ENCODE measurements around the gene PSTPIP1.

The PSTPIP1 gene

DNA sequence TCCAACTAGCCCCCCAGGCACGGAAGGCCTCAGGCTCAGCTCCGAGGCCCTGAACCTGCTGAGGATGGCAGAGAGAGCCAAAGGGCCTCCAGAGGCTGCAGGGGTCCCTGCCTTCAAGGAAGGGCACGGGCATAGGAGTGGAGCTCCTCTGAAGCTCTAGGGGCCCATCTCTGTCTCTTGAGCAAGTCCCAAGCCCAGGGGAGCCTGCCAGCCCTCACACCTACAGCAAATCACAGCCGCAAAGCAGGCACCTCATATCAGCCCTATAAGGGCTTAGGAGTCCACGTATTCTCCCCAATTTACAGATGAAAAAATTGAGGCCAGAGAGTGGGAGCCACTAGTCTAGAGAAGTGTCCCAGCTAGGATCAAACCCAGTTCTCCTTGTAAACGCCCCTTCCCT is 14.2 kb downstream of the PSTPIP1 start:
- TF ChIP-seq, protein P1, sequence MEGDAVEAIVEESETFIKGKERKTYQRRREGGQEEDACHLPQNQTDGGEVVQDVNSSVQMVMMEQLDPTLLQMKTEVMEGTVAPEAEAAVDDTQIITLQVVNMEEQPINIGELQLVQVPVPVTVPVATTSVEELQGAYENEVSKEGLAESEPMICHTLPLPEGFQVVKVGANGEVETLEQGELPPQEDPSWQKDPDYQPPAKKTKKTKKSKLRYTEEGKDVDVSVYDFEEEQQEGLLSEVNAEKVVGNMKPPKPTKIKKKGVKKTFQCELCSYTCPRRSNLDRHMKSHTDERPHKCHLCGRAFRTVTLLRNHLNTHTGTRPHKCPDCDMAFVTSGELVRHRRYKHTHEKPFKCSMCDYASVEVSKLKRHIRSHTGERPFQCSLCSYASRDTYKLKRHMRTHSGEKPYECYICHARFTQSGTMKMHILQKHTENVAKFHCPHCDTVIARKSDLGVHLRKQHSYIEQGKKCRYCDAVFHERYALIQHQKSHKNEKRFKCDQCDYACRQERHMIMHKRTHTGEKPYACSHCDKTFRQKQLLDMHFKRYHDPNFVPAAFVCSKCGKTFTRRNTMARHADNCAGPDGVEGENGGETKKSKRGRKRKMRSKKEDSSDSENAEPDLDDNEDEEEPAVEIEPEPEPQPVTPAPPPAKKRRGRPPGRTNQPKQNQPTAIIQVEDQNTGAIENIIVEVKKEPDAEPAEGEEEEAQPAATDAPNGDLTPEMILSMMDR (IDR thresholded peaks at IDR 0.05; ENCODE audit: low read depth, low read length, missing control alignments), result no peak
- DNase-seq (ENCODE audit: low read depth), result no peak

DNA sequence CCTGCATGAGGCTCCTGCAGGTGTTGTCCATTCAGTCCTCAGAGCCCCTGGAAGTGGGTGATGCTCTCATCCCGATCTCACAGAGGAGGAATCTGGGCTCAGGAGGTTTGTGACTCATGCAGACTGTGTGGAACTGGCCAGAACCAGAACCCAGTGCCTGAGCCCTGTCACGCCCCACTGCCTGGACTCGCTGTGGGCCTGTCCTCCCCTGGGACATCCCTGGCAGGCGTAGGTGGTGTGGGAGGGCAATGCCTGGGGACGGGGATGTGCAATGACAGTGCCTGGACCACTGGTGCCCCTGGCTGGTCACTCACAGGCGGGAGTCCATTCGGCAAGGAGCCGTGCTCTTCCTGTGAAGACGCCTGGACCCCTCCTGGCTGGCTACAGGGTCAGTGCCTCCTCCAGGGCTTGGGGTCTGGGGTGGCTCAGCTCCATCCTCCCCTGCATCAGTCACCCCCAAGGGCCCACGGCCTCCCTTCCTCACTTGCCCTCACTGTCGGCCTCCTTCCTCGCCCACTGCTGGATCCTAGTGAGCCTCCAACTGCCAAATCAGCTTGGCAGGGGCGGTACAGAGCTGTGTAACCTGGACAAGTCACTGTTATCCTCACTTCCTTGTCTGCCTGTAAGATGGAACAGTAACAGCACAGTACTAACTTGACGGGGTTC is 14.9 kb downstream of the PSTPIP1 start:
- no peak overlapping the region for H3K4me3 ChIP-seq (ENCODE audit: low read depth, low read length)
- TF ChIP-seq, protein P1 (IDR thresholded peaks at IDR 0.05; ENCODE audit: low read depth, low read length, missing control alignments), result no peak
- no peak for DNase-seq (ENCODE audit: low read depth)

More for the DNA sequence above, 14.2 kb downstream of the PSTPIP1 start:
- no peak overlapping the region for H3K4me3 ChIP-seq (ENCODE audit: low read depth, low read length)

DNA sequence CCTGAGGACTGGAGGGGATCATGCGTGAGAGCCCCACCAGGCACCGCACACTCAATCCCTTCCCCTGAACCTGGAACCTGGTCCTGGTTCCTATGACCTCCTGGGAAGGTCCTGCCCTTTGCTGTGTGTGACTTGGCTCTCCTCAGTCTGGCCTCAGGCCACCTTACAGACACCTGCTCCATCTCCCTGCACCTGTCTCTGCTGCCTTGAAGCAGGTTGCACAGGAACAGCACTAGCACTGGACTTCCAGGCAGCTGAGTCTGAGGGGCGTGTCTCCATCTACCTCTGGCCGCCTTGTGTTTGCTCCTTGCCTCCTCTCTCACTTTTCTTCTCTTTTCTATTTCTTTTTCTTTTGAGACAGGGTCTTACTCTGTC is 15.4 kb downstream of the PSTPIP1 start:
- DNase-seq (ENCODE audit: low read depth), result no peak
- no peak overlapping the region for H3K4me3 ChIP-seq (ENCODE audit: low read depth, low read length)
- TF ChIP-seq, protein P1 (IDR thresholded peaks at IDR 0.05; ENCODE audit: low read depth, low read length, missing control alignments), result no peak

DNA sequence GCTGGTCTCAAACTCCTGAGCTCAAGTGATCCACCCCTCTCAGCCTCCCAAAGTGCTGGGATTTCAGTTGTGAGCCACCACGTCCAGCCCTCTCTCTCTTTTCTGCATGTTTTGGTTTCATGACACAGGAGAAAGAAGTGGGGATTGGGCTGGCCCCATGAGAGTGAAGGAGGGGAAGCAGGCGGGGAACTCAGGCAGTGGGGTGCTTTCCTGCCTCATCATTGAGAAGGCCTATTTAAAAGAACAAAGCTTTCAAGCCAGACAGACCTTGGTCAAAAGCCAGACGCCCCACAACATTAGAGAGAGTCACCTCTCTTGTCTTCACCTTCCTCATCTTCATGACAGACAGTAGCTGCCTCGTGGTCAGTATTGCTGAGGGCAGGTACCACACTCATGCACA is 15.9 kb downstream of the PSTPIP1 start:
- no peak for DNase-seq (ENCODE audit: low read depth)
- H3K4me3 ChIP-seq (ENCODE audit: low read depth, low read length), result no peak overlapping the region
- TF ChIP-seq, protein P1 (IDR thresholded peaks at IDR 0.05; ENCODE audit: low read depth, low read length, missing control alignments), result no peak

DNA sequence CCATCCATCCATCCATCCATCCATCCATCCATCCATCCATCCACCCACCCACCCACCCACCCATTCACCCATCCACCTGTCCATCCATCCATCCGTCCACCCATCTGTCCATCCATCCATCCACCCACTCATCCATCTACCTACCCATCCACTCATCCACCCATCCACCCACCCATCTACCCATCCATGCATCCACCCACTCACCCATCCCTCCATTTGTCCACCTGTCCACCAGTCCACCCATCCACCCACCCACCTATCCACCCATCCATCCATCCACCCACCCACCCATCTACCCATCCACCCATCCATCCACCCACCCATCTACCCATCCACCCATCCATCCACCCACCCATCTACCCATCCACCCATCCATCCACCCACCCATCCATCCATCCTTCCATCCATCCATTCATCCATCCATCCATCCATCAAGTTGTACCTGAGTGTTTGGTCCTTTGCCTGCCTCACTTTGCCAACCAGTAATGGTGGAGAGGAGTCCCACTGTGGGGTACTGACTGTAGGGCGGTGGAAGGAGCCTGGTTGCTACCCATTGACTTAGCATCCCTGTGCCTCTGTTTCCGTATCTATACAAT is 17.3 kb downstream of the PSTPIP1 start:
- H3K4me3 ChIP-seq (ENCODE audit: low read depth, low read length), result no peak overlapping the region
- TF ChIP-seq, protein P1 (IDR thresholded peaks at IDR 0.05; ENCODE audit: low read depth, low read length, missing control alignments), result no peak
- DNase-seq (ENCODE audit: low read depth), result no peak

DNA sequence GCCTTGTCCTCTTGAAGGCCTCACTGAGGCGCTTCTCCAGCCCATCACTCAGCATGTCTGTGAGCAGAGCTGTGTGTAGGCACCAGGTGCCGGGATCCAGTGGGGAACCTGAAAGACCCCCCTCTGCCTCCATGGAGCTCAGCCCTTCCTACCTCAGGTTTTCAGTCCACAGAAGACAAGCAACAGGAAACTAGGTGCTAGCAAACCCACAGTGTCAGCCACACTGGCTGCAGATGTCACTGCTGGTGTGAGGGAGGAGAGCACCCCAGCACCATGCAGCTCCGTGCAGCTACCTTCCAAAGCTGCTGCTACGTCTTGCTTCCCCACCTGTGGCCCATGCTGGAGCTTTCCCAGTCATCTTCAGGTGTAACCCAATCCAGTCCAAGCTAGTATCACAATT is 17.9 kb downstream of the PSTPIP1 start:
- DNase-seq (ENCODE audit: low read depth), result no peak
- no peak overlapping the region for H3K4me3 ChIP-seq (ENCODE audit: low read depth, low read length)
- TF ChIP-seq, protein P1 (IDR thresholded peaks at IDR 0.05; ENCODE audit: low read depth, low read length, missing control alignments), result no peak

DNA sequence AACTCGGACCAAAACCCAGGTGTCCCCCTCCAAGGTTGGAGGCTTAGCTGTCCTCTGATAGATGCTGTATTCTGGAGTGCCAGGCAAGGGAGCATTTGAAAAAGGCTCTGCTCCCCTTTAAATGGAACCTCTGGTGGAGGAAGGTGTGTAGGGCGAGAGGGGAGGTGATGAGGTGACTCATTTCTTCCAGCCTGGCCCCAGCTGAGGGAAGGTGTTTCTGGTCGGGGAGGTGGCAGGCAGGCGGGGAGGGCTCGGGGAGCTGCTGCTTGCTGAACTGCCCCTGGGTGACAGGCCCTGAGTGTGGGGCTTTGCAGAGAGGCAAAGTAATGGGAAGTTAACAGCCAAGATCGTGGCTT is 18.8 kb downstream of the PSTPIP1 start:
- TF ChIP-seq, protein P1 (IDR thresholded peaks at IDR 0.05; ENCODE audit: low read depth, low read length, missing control alignments), result peak; percentile 12
- H3K4me3 ChIP-seq (ENCODE audit: low read depth, low read length), result no peak overlapping the region
- no peak for DNase-seq (ENCODE audit: low read depth)

All from GM12864 (cell line).